H9 (cell line): ENCODE measurements around the gene THOC5. TPM values are rescaled to one million over a fixed set of nuclear protein-coding genes. Genes with fewer than 3 reads are reported as not detected.

Experiments
- DNase-seq: peaks from one replicate; pipeline ENCODE4 v3.0.0-alpha.2; 2017
- H2AFZ ChIP-seq: one replicate; pipeline ENCODE4 v1.6.1; 2013; ENCODE audit warnings: mild to moderate bottlenecking, low read length, control low read depth, moderate library complexity
- H2AK5ac ChIP-seq: 2 replicates; pipeline ENCODE4 v1.6.1; 2013; ENCODE audit warnings: low read length, control low read depth, mixed read lengths; ENCODE audit not compliant: insufficient read length
- H2BK120ac ChIP-seq: one replicate; pipeline ENCODE4 v1.6.1; 2013; ENCODE audit warnings: low read depth, mild to moderate bottlenecking, low read length, control low read depth, inconsistent platforms; ENCODE audit not compliant: poor library complexity, severe bottlenecking
- H2BK12ac ChIP-seq: 2 replicates; pipeline ENCODE4 v1.6.1; 2013; ENCODE audit warnings: low read length, control low read depth, mixed read lengths, low read depth; ENCODE audit not compliant: insufficient read length
- H2BK15ac ChIP-seq: 2 replicates; pipeline ENCODE4 v1.6.1; 2013; ENCODE audit warnings: low read depth, low read length, control low read depth
- H2BK20ac ChIP-seq: one replicate; pipeline ENCODE4 v1.6.1; 2013; ENCODE audit warnings: low read depth, mild to moderate bottlenecking, low read length, control low read depth, inconsistent platforms; ENCODE audit not compliant: poor library complexity, severe bottlenecking
- H2BK5ac ChIP-seq: 2 replicates; pipeline ENCODE4 v1.6.1; 2013; ENCODE audit warnings: low read length, control low read depth, mixed read lengths; ENCODE audit not compliant: insufficient read length
- H3K14ac ChIP-seq: 2 replicates; pipeline ENCODE4 v1.6.1; 2013; ENCODE audit warnings: low read length, control low read depth; ENCODE audit not compliant: insufficient read depth
- H3K18ac ChIP-seq: 2 replicates; pipeline ENCODE4 v1.6.1; 2013; ENCODE audit warnings: low read depth, mild to moderate bottlenecking, mixed read lengths, low read length, control low read depth; ENCODE audit not compliant: insufficient read length
- H3K23ac ChIP-seq: 2 replicates; pipeline ENCODE4 v1.6.1; 2013; ENCODE audit warnings: low read length, control low read depth, mixed read lengths, low read depth; ENCODE audit not compliant: insufficient read length
- H3K23me2 ChIP-seq: 2 replicates; pipeline ENCODE4 v1.6.1; 2013; ENCODE audit warnings: low read depth, mild to moderate bottlenecking, mixed read lengths, low read length, control low read depth; ENCODE audit not compliant: insufficient read length, poor library complexity, severe bottlenecking
- H3K27ac ChIP-seq: 2 replicates; pipeline ENCODE4 v1.5.1; 2013; ENCODE audit warnings: low read length, control low read depth, mixed read lengths, low read depth; ENCODE audit not compliant: insufficient read length
- H3K27me3 ChIP-seq: 2 replicates; pipeline ENCODE4 v1.6.1; 2013; ENCODE audit warnings: low read length, control low read depth, inconsistent platforms; ENCODE audit not compliant: insufficient read depth
- H3K4ac ChIP-seq: 2 replicates; pipeline ENCODE4 v1.6.1; 2013; ENCODE audit warnings: low read depth, mild to moderate bottlenecking, control low read depth, inconsistent platforms, low read length, moderate library complexity
- H3K4me1 ChIP-seq: 2 replicates; pipeline ENCODE4 v1.6.1; 2013; ENCODE audit warnings: low read length, control low read depth, inconsistent platforms; ENCODE audit not compliant: insufficient read depth
- H3K4me2 ChIP-seq: 2 replicates; pipeline ENCODE4 v1.6.1; 2013; ENCODE audit warnings: low read length, control low read depth, mixed read lengths; ENCODE audit not compliant: insufficient read length, insufficient read depth
- H3K56ac ChIP-seq: 2 replicates; pipeline ENCODE4 v1.6.1; 2013; ENCODE audit warnings: low read depth, mild to moderate bottlenecking, mixed read lengths, low read length, control low read depth; ENCODE audit not compliant: insufficient read length
- H3K79me1 ChIP-seq: 2 replicates; pipeline ENCODE4 v1.6.1; 2013; ENCODE audit warnings: low read depth, mild to moderate bottlenecking, moderate library complexity, low read length, control low read depth, inconsistent platforms; ENCODE audit not compliant: insufficient read depth, poor library complexity, severe bottlenecking
- H3K79me2 ChIP-seq: 2 replicates; pipeline ENCODE4 v1.6.1; 2013; ENCODE audit warnings: low read length, control low read depth, inconsistent platforms; ENCODE audit not compliant: insufficient read depth
- H3K9ac ChIP-seq: 2 replicates; pipeline ENCODE4 v1.6.1; 2013; ENCODE audit warnings: low read length, control low read depth, mixed read lengths; ENCODE audit not compliant: insufficient read length; ENCODE audit errors: extremely low read depth
- H3K9me3 ChIP-seq: one replicate; pipeline ENCODE4 v1.6.1; 2013; ENCODE audit warnings: low read depth, low read length, inconsistent platforms; ENCODE audit not compliant: control insufficient read depth
- H3T11ph ChIP-seq: one replicate; pipeline ENCODE4 v1.6.1; 2013; ENCODE audit warnings: mild to moderate bottlenecking, low read length, control low read depth, inconsistent platforms
- H4K20me1 ChIP-seq: one replicate; pipeline ENCODE4 v1.6.1; 2013; ENCODE audit not compliant: control insufficient read depth, insufficient read length, insufficient read depth
- H4K5ac ChIP-seq: 2 replicates; pipeline ENCODE4 v1.6.1; 2013; ENCODE audit warnings: low read depth, mild to moderate bottlenecking, mixed read lengths, low read length, control low read depth; ENCODE audit not compliant: insufficient read length
- H4K8ac ChIP-seq: replicated peaks from 2 replicates; pipeline ENCODE4 v1.6.1; 2013; ENCODE audit warnings: low read length, control low read depth, mixed read lengths, low read depth; ENCODE audit not compliant: insufficient read length
- H4K91ac ChIP-seq: 2 replicates; pipeline ENCODE4 v1.6.1; 2013; ENCODE audit warnings: low read depth, mild to moderate bottlenecking, moderate library complexity, mixed read lengths, low read length, control low read depth; ENCODE audit not compliant: insufficient read length
- H3K27ac Mint-ChIP-seq, 3 experiments: 2 replicates in 2 of 3; 3 replicates in 1 of 3; pipeline ENCODE4 v1.8.0; 2020 to 2021; ENCODE audit warnings: mixed read lengths in 3 of 3, mild to moderate bottlenecking in 1 of 3, moderate library complexity in 1 of 3
- H3K27me3 Mint-ChIP-seq: 2 replicates; pipeline ENCODE4 v1.8.0; 2021; ENCODE audit warnings: low read depth, mild to moderate bottlenecking, moderate library complexity, mixed read lengths
- H3K36me3 Mint-ChIP-seq, 3 experiments: 2 replicates in 2 of 3; 3 replicates in 1 of 3; pipeline ENCODE4 v1.8.0; 2020 to 2021; ENCODE audit warnings: low read depth in 3 of 3, mixed read lengths in 3 of 3; ENCODE audit not compliant: insufficient read depth in 1 of 3
- H3K4me1 Mint-ChIP-seq, 2 experiments: 2 replicates each; pipeline ENCODE4 v1.8.0; 2020; ENCODE audit warnings: mixed read lengths in 2 of 2
- H3K4me3 Mint-ChIP-seq, 2 experiments: 2 replicates in 1 of 2; 3 replicates in 1 of 2; pipeline ENCODE4 v1.8.0; 2020 to 2021; ENCODE audit warnings: mild to moderate bottlenecking in 2 of 2, mixed read lengths in 2 of 2, moderate library complexity in 1 of 2
- H3K9me3 Mint-ChIP-seq, 2 experiments: 2 replicates in 1 of 2; 3 replicates in 1 of 2; pipeline ENCODE4 v1.8.0; 2020; ENCODE audit warnings: mild to moderate bottlenecking in 2 of 2, mixed read lengths in 2 of 2, moderate library complexity in 1 of 2
- WGBS: extraction: QIAGEN DNeasy Blood & Tissue Kit; methylation state at CpG from one replicate; pipeline ENCODE4 v1.1.7; 2013; ENCODE audit warnings: missing lambda C conversion rate, low lambda C conversion rate, mixed read lengths; ENCODE audit not compliant: insufficient read length; ENCODE audit errors: extremely low coverage; 5-methylcytosine and 5-hydroxymethylcytosine counted together
- total RNA-seq: library from RNA; stranded (reverse); gene quantifications from 2 replicates; pipeline ENCODE4 v1.2.1, GENCODE V29; 2021
- TF ChIP-seq, protein P1 (sequence below): fragments of 200-600 bp; sonication (generic); conservative IDR thresholded peaks from 3 replicates; pipeline ENCODE4 v1.8.0; 2021; ENCODE audit warnings: antibody characterized with exemption, mild to moderate bottlenecking

THOC5 gene
- total RNA-seq, 1 experiment from 2014 or later = 71.8 TPM

DNA sequence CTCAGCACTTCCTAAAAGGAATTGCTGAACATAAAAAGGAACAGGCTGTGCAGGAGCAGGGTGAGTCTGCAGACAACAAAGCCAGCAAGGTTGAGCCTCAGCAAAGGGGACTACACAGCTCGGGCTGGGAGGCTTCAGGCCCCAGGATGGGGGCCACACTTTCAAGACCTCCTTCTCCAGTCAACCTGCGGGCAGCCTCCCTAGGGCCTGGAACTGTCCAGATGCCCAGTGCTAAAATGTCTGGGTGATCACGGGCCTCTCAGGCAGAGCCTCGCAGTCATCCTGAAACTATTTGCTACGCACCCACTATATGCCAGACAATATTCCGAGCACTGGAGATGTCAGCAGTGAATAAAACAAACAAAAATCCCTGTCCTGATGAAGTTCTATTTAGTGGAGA is 77.4 kb downstream of the THOC5 start:
- Histone ChIP-seq H4K91ac (no peak overlapping the region), H2BK15ac (no peak overlapping the region), H3K27ac (no peak overlapping the region), H3K9me3 (no peaks in the 10 kb centered on the region), H3K14ac (no peak overlapping the region), H3K23ac (no peak overlapping the region), H2BK20ac (no peak overlapping the region), H3T11ph (no peak overlapping the region), H4K20me1 (no peaks in the 10 kb centered on the region), H3K9ac (no peak overlapping the region), H3K4ac (no peak overlapping the region), H2AFZ (no peak overlapping the region), H3K79me2 (no peaks in the 10 kb centered on the region), H3K79me1 (no peaks in the 10 kb centered on the region), H3K56ac (no peak overlapping the region), H3K4me1 (peaks cover 2% of the 10 kb centered on the region; the same call in 1 of the 2 replicates), H4K8ac (no peak overlapping the region), H3K4me2 (no peak overlapping the region), H3K18ac (no peak overlapping the region), H2BK12ac (no peak overlapping the region), H3K23me2 (peaks cover 3% of the 10 kb centered on the region), H2AK5ac (no peak overlapping the region), H4K5ac (no peak overlapping the region), H3K27me3 (peaks cover 24% of the 10 kb centered on the region), H2BK5ac (no peak overlapping the region), H2BK120ac (no peak overlapping the region)
- TF ChIP-seq, protein P1, sequence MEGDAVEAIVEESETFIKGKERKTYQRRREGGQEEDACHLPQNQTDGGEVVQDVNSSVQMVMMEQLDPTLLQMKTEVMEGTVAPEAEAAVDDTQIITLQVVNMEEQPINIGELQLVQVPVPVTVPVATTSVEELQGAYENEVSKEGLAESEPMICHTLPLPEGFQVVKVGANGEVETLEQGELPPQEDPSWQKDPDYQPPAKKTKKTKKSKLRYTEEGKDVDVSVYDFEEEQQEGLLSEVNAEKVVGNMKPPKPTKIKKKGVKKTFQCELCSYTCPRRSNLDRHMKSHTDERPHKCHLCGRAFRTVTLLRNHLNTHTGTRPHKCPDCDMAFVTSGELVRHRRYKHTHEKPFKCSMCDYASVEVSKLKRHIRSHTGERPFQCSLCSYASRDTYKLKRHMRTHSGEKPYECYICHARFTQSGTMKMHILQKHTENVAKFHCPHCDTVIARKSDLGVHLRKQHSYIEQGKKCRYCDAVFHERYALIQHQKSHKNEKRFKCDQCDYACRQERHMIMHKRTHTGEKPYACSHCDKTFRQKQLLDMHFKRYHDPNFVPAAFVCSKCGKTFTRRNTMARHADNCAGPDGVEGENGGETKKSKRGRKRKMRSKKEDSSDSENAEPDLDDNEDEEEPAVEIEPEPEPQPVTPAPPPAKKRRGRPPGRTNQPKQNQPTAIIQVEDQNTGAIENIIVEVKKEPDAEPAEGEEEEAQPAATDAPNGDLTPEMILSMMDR = no peak
- Mint-ChIP-seq H3K27ac (no peak overlapping the region), H3K4me1 (peaks cover 26 to 31% of the 10 kb centered on the region in 2 experiments), H3K4me3 (no peak overlapping the region), H3K36me3 (no peaks in the 10 kb centered on the region; a peak in 1 of 7 replicates), H3K9me3 (peaks cover 3 to 4% of the 10 kb centered on the region in 2 experiments; a peak in 4 of 5 replicates), H3K27me3 (peaks cover 94% of the 10 kb centered on the region)
- no peak for DNase-seq
- WGBS = no CpG with 5 or more reads among the region's 6 CpGs
